ENCODE measurements around the gene NOL12.
"Not testable (repeated sequence)": the region's sequence is repeated elsewhere in the genome, so short reads cannot be mapped to it uniquely, and the experiment has no call there.

The NOL12 gene

GRCh38 chr22:37690901-37691504 is 4.9 kb downstream of the NOL12 start:
- peak; percentile 72 for DNase-seq (ENCODE audit: low spot score)
- TF ChIP-seq, protein P1, sequence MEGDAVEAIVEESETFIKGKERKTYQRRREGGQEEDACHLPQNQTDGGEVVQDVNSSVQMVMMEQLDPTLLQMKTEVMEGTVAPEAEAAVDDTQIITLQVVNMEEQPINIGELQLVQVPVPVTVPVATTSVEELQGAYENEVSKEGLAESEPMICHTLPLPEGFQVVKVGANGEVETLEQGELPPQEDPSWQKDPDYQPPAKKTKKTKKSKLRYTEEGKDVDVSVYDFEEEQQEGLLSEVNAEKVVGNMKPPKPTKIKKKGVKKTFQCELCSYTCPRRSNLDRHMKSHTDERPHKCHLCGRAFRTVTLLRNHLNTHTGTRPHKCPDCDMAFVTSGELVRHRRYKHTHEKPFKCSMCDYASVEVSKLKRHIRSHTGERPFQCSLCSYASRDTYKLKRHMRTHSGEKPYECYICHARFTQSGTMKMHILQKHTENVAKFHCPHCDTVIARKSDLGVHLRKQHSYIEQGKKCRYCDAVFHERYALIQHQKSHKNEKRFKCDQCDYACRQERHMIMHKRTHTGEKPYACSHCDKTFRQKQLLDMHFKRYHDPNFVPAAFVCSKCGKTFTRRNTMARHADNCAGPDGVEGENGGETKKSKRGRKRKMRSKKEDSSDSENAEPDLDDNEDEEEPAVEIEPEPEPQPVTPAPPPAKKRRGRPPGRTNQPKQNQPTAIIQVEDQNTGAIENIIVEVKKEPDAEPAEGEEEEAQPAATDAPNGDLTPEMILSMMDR (conservative IDR thresholded peaks at IDR 0.05; ENCODE audit: low read depth): no peak
- H3K27ac ChIP-seq: peak overlapping the region; percentile 99
- CTCF ChIA-PET: interaction anchor here (0.6 kb wide), 1 partner anchor 627 kb away, joined by 3 read pairs; no protein-coding TSS in a partner anchor
- POLR2A ChIA-PET (ENCODE audit: low non-redundant PET): no interaction called here

GRCh38 chr22:37692627-37693285 is 6.6 kb downstream of the NOL12 start:
- ChIA-PET CTCF (no interaction called here), POLR2A (ENCODE audit: low non-redundant PET) (no interaction called here)
- TF ChIP-seq, protein P1 (conservative IDR thresholded peaks at IDR 0.05; ENCODE audit: low read depth): no peak
- no peak for DNase-seq (ENCODE audit: low spot score)
- H3K27ac ChIP-seq: peak overlapping the region; percentile 99

DNA sequence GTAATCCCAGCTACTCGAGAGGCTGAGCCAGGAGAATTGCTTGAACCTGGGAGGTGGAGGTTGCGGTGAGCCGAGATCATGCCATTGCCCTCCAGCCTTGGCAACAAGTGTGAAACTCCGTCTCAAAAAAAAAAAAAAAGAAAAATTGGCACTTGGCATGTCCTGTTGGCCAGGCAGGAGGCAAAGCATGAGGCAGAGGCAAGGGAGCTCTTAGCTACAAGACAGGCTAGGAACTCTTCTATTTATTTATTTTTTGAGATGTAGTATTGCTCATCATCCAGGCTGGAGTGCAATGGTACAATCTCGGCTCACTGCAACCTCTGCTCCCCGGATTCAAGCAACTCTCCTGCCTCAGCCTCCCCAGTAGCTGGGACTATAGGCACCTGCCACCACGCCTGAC is 8.0 kb downstream of the NOL12 start:
- CTCF ChIA-PET; POLR2A ChIA-PET (ENCODE audit: low non-redundant PET); DNase-seq (ENCODE audit: low spot score): not testable (repeated sequence)
- peak overlapping the region; percentile 99 for H3K27ac ChIP-seq

- H3K27ac ChIP-seq: peak overlapping the region; percentile 63
- DNase-seq (ENCODE audit: low spot score); POLR2A ChIA-PET (ENCODE audit: low non-redundant PET): not testable (repeated sequence)
- CTCF ChIA-PET: interaction anchor here (0.8 kb wide), 1 partner anchor 113 kb away, joined by 4 read pairs; no protein-coding TSS in a partner anchor
These were observed 10.1 kb downstream of the NOL12 start for GRCh38 chr22:37696260-37696656.

DNA sequence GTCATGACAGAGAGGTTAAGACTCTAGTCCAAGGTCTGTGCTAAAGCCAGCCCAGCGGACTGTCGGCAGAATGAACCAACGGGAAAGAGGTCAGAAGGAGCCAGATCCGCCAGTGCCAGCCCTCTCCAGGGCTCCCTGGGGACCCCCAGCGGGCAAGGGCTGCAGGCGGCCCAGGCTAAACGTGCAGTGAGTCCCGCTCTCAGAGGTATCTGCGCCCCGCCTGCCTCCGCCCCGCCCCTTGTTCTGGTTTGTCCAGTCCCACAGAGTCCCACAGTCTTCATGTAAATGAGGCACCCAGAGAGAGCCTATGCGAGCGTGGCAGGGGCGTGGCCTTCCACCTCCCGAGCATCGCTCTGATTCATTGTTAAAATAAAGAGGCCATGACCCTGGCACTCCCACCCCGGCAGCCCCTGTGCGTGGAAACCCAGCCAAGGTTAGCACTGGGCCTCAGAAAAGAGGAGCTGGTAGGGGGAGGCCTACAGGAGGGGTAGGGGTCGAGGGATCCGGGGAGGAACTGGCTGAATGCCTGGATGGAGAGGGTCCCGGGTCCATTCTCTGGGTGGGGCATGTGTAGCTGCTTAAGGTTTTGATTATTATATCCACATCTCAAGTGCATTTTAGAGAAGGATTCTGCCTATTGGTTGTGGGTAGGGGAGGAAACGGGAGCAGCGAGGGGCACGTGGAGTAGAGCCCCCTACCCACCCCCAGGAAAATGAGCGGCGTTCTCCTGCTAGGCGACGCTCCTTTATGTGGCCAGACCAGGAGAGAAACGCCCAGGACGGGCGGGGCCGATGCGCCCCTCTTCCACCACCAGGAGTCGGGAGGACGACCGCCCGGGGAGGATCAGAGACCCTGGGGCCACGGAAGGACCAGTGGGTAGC is 10.8 kb downstream of the NOL12 start, which contains the start of gene TRIOBP:
Gene TRIOBP, plus strand, starts transcription at position 392 of the 881 bp plus-strand sequence. CDS start 4,318 bp downstream, outside the sequence.
- ChIA-PET CTCF (interaction anchor here (0.8 kb wide), 1 partner anchor 112 kb away, joined by 4 read pairs; no protein-coding TSS in a partner anchor), POLR2A (ENCODE audit: low non-redundant PET) (no interaction called here)
- peak within 1 kb of the TSS; percentile 63 for H3K27ac ChIP-seq
- peak; percentile 87 for DNase-seq (ENCODE audit: low spot score)
- TF ChIP-seq, protein P1 (conservative IDR thresholded peaks at IDR 0.05; ENCODE audit: low read depth): peak; percentile 75

GRCh38 chr22:37697538-37697835 is 11.3 kb downstream of the NOL12 start:
- ChIA-PET POLR2A (ENCODE audit: low non-redundant PET) (no interaction called here), CTCF (no interaction called here)
- H3K27ac ChIP-seq: peak overlapping the region; percentile 63
- TF ChIP-seq, protein P1 (conservative IDR thresholded peaks at IDR 0.05; ENCODE audit: low read depth): no peak
- DNase-seq (ENCODE audit: low spot score): no peak

DNA sequence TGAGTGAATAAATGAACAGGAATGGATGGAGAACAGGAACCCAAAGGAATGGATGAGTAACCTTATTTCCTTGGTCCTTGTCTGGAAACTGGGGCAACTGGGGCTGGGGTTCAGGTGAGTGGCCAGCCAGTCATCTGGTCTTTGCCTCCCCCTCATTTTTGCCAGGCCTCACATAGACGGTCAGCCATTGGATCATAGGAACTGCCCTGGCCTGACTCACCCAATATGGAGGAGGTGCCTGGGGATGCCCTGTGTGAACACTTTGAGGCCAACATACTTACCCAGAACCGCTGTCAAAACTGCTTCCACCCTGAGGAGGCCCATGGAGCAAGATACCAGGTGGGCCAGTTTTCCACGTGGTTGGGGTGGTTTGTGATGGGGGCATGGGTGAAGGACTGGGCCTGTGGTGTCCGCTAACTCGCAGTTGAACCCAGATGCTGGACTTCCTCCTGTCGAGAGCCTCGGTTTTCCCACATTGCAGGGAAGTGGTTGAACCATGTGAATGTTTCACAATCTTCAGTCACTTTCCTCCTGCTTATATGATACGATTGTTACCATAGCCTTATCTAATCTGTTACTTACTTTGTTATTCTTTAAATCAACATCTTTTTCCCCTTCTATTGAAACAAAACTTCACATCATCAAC is 15.1 kb downstream of the NOL12 start:
- no peak overlapping the region for H3K27ac ChIP-seq
- POLR2A ChIA-PET (ENCODE audit: low non-redundant PET): no interaction called here
- CTCF ChIA-PET: no interaction called here
- TF ChIP-seq, protein P1 (conservative IDR thresholded peaks at IDR 0.05; ENCODE audit: low read depth): no peak
- no peak for DNase-seq (ENCODE audit: low spot score)
